ENCODE data around the gene IPCEF1.

IPCEF1 gene

GRCh38 chr6:154232013-154232910 lies 124.3 kb downstream of the IPCEF1 start:
- H3K27me3 ChIP-seq (ENCODE audit: insufficient read depth, low read depth, severe bottlenecking) = no peaks in the 10 kb centered on the region
- H3K27ac ChIP-seq = no peak overlapping the region
- no peak overlapping the region for H3K4me3 ChIP-seq (ENCODE audit: low read depth, low read length)
- DNase-seq = no peak
- H3K9me3 ChIP-seq (ENCODE audit: severe bottlenecking) = no peaks in the 10 kb centered on the region
- no peaks in the 10 kb centered on the region for H3K36me3 ChIP-seq
- TF ChIP-seq CTCF (IDR thresholded peaks at IDR 0.05; ENCODE audit: low read depth, low read length) = no peak

GRCh38 chr6:154230910-154231595 lies 125.5 kb downstream of the IPCEF1 start:
- Histone ChIP-seq H3K9me3 (ENCODE audit: severe bottlenecking) (no peaks in the 10 kb centered on the region), H3K36me3 (no peaks in the 10 kb centered on the region)
- no peak for TF ChIP-seq CTCF (IDR thresholded peaks at IDR 0.05; ENCODE audit: low read depth, low read length)

GRCh38 chr6:154230393-154230792 lies 126.2 kb downstream of the IPCEF1 start:
- Histone ChIP-seq H3K9me3 (ENCODE audit: severe bottlenecking) (no peaks in the 10 kb centered on the region), H3K27me3 (ENCODE audit: insufficient read depth, low read depth, severe bottlenecking) (no peaks in the 10 kb centered on the region), H3K36me3 (no peaks in the 10 kb centered on the region), H3K27ac (no peak overlapping the region), H3K4me3 (ENCODE audit: low read depth, low read length) (no peak overlapping the region)
- DNase-seq = no peak
- TF ChIP-seq CTCF (IDR thresholded peaks at IDR 0.05; ENCODE audit: low read depth, low read length) = no peak

More at GRCh38 chr6:154230910-154231595, 125.5 kb downstream of the IPCEF1 start:
- H3K4me3 ChIP-seq (ENCODE audit: low read depth, low read length) = no peak overlapping the region
- no peaks in the 10 kb centered on the region for H3K27me3 ChIP-seq (ENCODE audit: insufficient read depth, low read depth, severe bottlenecking)
- no peak for DNase-seq
- no peak overlapping the region for H3K27ac ChIP-seq

GRCh38 chr6:154229786-154230185 lies 126.8 kb downstream of the IPCEF1 start:
- H3K4me3 ChIP-seq (ENCODE audit: low read depth, low read length) = no peak overlapping the region
- no peaks in the 10 kb centered on the region for H3K27me3 ChIP-seq (ENCODE audit: insufficient read depth, low read depth, severe bottlenecking)
- no peak for TF ChIP-seq CTCF (IDR thresholded peaks at IDR 0.05; ENCODE audit: low read depth, low read length)
- H3K27ac ChIP-seq = no peak overlapping the region
- DNase-seq = no peak
- no peaks in the 10 kb centered on the region for H3K36me3 ChIP-seq
- no peaks in the 10 kb centered on the region for H3K9me3 ChIP-seq (ENCODE audit: severe bottlenecking)

GRCh38 chr6:154228521-154228905 lies 128.1 kb downstream of the IPCEF1 start:
- no peaks in the 10 kb centered on the region for H3K9me3 ChIP-seq (ENCODE audit: severe bottlenecking)
- H3K27ac ChIP-seq = no peak overlapping the region
- H3K4me3 ChIP-seq (ENCODE audit: low read depth, low read length) = no peak overlapping the region
- H3K27me3 ChIP-seq (ENCODE audit: insufficient read depth, low read depth, severe bottlenecking) = no peaks in the 10 kb centered on the region
- no peak for DNase-seq
- no peaks in the 10 kb centered on the region for H3K36me3 ChIP-seq
- TF ChIP-seq CTCF (IDR thresholded peaks at IDR 0.05; ENCODE audit: low read depth, low read length) = no peak
